GM12878 (cell line): ENCODE data around the gene PTK7. TPM values are rescaled to one million over a fixed set of nuclear protein-coding genes. Genes with fewer than 3 reads are reported as not detected.
A peak's percentile ranks its signal among the peaks of the same experiment; 100 is the strongest.

Source experiments
- ATAC-seq: fragments of 200-7000 bp; cut with Tn5 transposase; 3 replicates; pipeline ENCODE4 v1.9.1; 2020; ENCODE audit warnings: mild to moderate bottlenecking, moderate library complexity
- BruUV-seq: library from RNA; stranded (reverse); fragments of 400-500 nt; replicated peaks from 2 replicates; lab custom pipeline; 2021; lab: Mats Ljungman, UMichigan
- CTCF ChIA-PET: fragments of 300-600 bp; sonication (Branson Sonifier 250); formaldehyde crosslinking; extraction: SDS; loops from one replicate; lab custom pipeline; 2021; ENCODE audit warnings: inconsistent platforms; lab: Yijun Ruan, JAX
- POLR2A ChIA-PET: fragments of 350-600 bp; formaldehyde crosslinking; extraction: SDS; loops from one replicate; lab custom pipeline; 2021; ENCODE audit warnings: inconsistent platforms; lab: Charles Lee
- RAD21 ChIA-PET: fragments of 300-600 bp; sonication (Branson Sonifier 250); formaldehyde crosslinking; loops from one replicate; lab custom pipeline; 2023; ENCODE audit warnings: antibody characterized with exemption; ENCODE audit not compliant: unreplicated experiment; lab: Charles Lee
- SMC1A ChIA-PET: fragments of 300-600 bp; sonication (Branson Sonifier 250); formaldehyde crosslinking; loops from one replicate; lab custom pipeline; 2023; ENCODE audit not compliant: unreplicated experiment, uncharacterized antibody; lab: Charles Lee
- DNase-seq: peaks from one replicate; pipeline ENCODE4 v3.0.0-alpha.2; 2011; ENCODE audit warnings: low read depth, low spot score
- FAIRE-seq: peaks from 3 replicates; lab custom pipeline; 2011; peaks lifted over from hg19 to GRCh38; lab: Jason Lieb, UNC
- H2AFZ ChIP-seq: 2 replicates; pipeline ENCODE4 v1.6.0; 2011; ENCODE audit warnings: low read depth, low read length, control low read depth; ENCODE audit not compliant: control insufficient read depth
- H3K27ac ChIP-seq: 2 replicates; pipeline ENCODE4 v1.5.1; 2011; ENCODE audit warnings: control low read depth; ENCODE audit not compliant: control insufficient read depth, insufficient read depth
- H3K27me3 ChIP-seq, 2 experiments: replicated peaks in 1 of 2; 2 replicates each; pipeline versions ENCODE4 v1.6.0 to v1.6.1; 2011; ENCODE audit warnings: low read length in 1 of 2; ENCODE audit not compliant: control insufficient read depth in 2 of 2, insufficient read depth in 2 of 2
- H3K36me3 ChIP-seq, 2 experiments: 2 replicates each; pipeline ENCODE4 v1.5.1; 2011; ENCODE audit warnings: low read length in 1 of 2; ENCODE audit not compliant: control insufficient read depth in 2 of 2, insufficient read depth in 2 of 2
- H3K4me1 ChIP-seq: 2 replicates; pipeline ENCODE4 v1.6.1; 2011; ENCODE audit warnings: mild to moderate bottlenecking, low read length, moderate library complexity, mixed read lengths; ENCODE audit not compliant: control insufficient read depth, insufficient read depth
- H3K4me2 ChIP-seq: 2 replicates; pipeline ENCODE4 v1.6.0; 2011; ENCODE audit warnings: control low read depth; ENCODE audit not compliant: control insufficient read depth, insufficient read depth
- H3K4me3 ChIP-seq: fragments of 200-600 bp; sonication (generic); 2 replicates; pipeline ENCODE4 v1.5.1; 2016
- H3K79me2 ChIP-seq: 2 replicates; pipeline ENCODE4 v1.6.0; 2011; ENCODE audit warnings: low read length; ENCODE audit not compliant: control insufficient read depth, insufficient read depth
- H3K9ac ChIP-seq: 2 replicates; pipeline ENCODE4 v1.8.0; 2011; ENCODE audit warnings: low read length, control low read depth, mixed read lengths; ENCODE audit not compliant: control insufficient read depth, insufficient read depth
- H3K9me3 ChIP-seq: replicated peaks from 3 replicates; pipeline ENCODE4 v1.5.1; 2011; ENCODE audit warnings: mild to moderate bottlenecking, low read length; ENCODE audit not compliant: control insufficient read depth, insufficient read depth
- H4K20me1 ChIP-seq: 2 replicates; pipeline ENCODE4 v1.6.0; 2011; ENCODE audit not compliant: control insufficient read depth, insufficient read depth
- ATF2 ChIP-seq: IDR thresholded peaks from 2 replicates; pipeline ENCODE4 v1.6.1; 2012; ENCODE audit warnings: low read length, inconsistent platforms
- FOXM1 ChIP-seq: IDR thresholded peaks from 2 replicates; pipeline ENCODE4 v1.6.1; 2012; ENCODE audit warnings: low read depth, mild to moderate bottlenecking, inconsistent platforms, low read length, moderate library complexity
- JUNB ChIP-seq: IDR thresholded peaks from 2 replicates; pipeline ENCODE4 v1.6.1; 2016; ENCODE audit warnings: antibody characterized with exemption, mild to moderate bottlenecking
- LARP7 ChIP-seq: fragments of 450-650 bp; IDR thresholded peaks from 2 replicates; pipeline ENCODE4 v1.6.1; 2017; ENCODE audit warnings: mild to moderate bottlenecking
- MTA3 ChIP-seq: IDR thresholded peaks from 2 replicates; pipeline ENCODE4 v1.6.1; 2012; ENCODE audit warnings: low read length, inconsistent platforms, borderline replicate concordance
- MYC ChIP-seq: IDR thresholded peaks from 2 replicates; pipeline ENCODE4 v1.6.1; 2011; ENCODE audit warnings: mild to moderate bottlenecking, low read length, moderate library complexity, inconsistent platforms; ENCODE audit not compliant: insufficient read depth, insufficient replicate concordance, insufficient read length, severe bottlenecking
- NR2C1 ChIP-seq: fragments of 450-650 bp; IDR thresholded peaks from 2 replicates; pipeline ENCODE4 v1.6.1; 2017; ENCODE audit warnings: antibody characterized with exemption, mild to moderate bottlenecking, moderate library complexity
- NR2C2 ChIP-seq: IDR thresholded peaks from 2 replicates; pipeline ENCODE4 v1.6.1; 2011; ENCODE audit warnings: borderline replicate concordance, low read depth; ENCODE audit not compliant: control insufficient read depth, insufficient read length
- POU2F2 ChIP-seq: IDR thresholded peaks from 3 replicates; pipeline ENCODE4 v1.6.1; 2011; ENCODE audit warnings: low read depth, mild to moderate bottlenecking, low read length, borderline replicate concordance
- RCOR1 ChIP-seq: conservative IDR thresholded peaks from 2 replicates; pipeline ENCODE4 v1.6.1; 2012; ENCODE audit warnings: low read depth, low read length, improper control_type of control experiment
- TBL1XR1 ChIP-seq: IDR thresholded peaks from 2 replicates; pipeline ENCODE4 v1.6.1; 2012; ENCODE audit warnings: low read depth, low read length, improper control_type of control experiment
- ZBED1 ChIP-seq: IDR thresholded peaks from 2 replicates; pipeline ENCODE4 v1.6.1; 2016; ENCODE audit warnings: borderline replicate concordance
- ZNF622 ChIP-seq: fragments of 450-650 bp; IDR thresholded peaks from 2 replicates; pipeline ENCODE4 v1.6.1; 2017; ENCODE audit warnings: mild to moderate bottlenecking, inconsistent platforms
- WGBS: methylation state at CpG from one replicate; pipeline ENCODE4 v1.1.6; 2016; ENCODE audit warnings: low lambda C conversion rate; ENCODE audit not compliant: insufficient replicate concordance, insufficient coverage; ENCODE audit errors: missing lambda C conversion rate; 5-methylcytosine and 5-hydroxymethylcytosine counted together
- in situ Hi-C: fragments of 300-500 bp; cut with MboI; formaldehyde crosslinking; loops from 9 replicates; pipeline ENCODE4 v1.14.3; 2018; ENCODE audit warnings: mixed read lengths
- intact Hi-C: fragments of 100-400 bp; cut with micrococcal nuclease; formaldehyde crosslinking; loops from one replicate; pipeline ENCODE4 v1.14.2; 2022; ENCODE audit not compliant: unreplicated experiment
- polyA plus RNA-seq, 11 experiments: library from polyadenylated mRNA; depleted of rRNA in 4 of 11; unstranded in 6 of 11; stranded (reverse) in 5 of 11; fragments of >200 nt; fragmentation: Nextera tagmentation in 4 of 11; fragmentation: Illumina TruSeq in 1 of 11; extraction: Ambion mirVana in 4 of 11; extraction: Trizol in 1 of 11; gene quantifications; 1 replicate in 1 of 11; 2 replicates in 10 of 11; pipeline versions ENCODE4 v1.2.1 to v1.2.3, GENCODE V29; 2011 to 2016; ENCODE audit warnings: inconsistent platforms in 2 of 11, missing spikeins in 2 of 11, low read depth in 1 of 11
- total RNA-seq, 4 experiments: library from RNA; depleted of rRNA in 3 of 4; stranded (reverse); fragments of >200 nt in 3 of 4; fragmentation: Illumina TruSeq in 1 of 4; extraction: Trizol in 1 of 4; gene quantifications; 2 replicates each; pipeline versions ENCODE4 v1.2.1 to v1.2.3, GENCODE V29; 2013 to 2021

The PTK7 gene
- total and polyA plus RNA-seq, 10 of the 15 experiments (the other 5 are each of a cell fraction or from before 2014, with no cell fraction given) = 0.18 to 14.4 (median 3.3) TPM; not detected in 1

- 0 out of 2 replicates have a peak, but pooled peaks have one; percentile 29 for TF ChIP-seq TBL1XR1
- no peak; the same call in 1 of the 2 replicates for TF ChIP-seq FOXM1
- TF ChIP-seq POU2F2 = peak; percentile 88
- no peak for TF ChIP-seq MTA3
Observed at GRCh38 chr6:43174263-43175112, 98.4 kb downstream of the PTK7 start (continued).

- no peak for ATAC-seq
- H3K36me3 ChIP-seq = peaks cover 30 to 36% of the 10 kb centered on the region in 2 experiments
- POLR2A ChIA-PET = interaction anchor here (0.7 to 2.7 kb wide), 2 partner anchors 9 to 48 kb away, joined by 3 to 26 read pairs; no protein-coding TSS in a partner anchor
Observed at GRCh38 chr6:43175676-43176422, 99.7 kb downstream of the PTK7 start.

More at GRCh38 chr6:43175676-43176422, 99.7 kb downstream of the PTK7 start:
- FAIRE-seq (no peak), DNase-seq (no peak)
- Histone ChIP-seq H2AFZ (no peak overlapping the region), H3K4me3 (no peak overlapping the region), H3K27me3 (no peaks in the 10 kb centered on the region), H4K20me1 (peaks cover 6% of the 10 kb centered on the region; the same call in 1 of the 2 replicates), H3K9me3 (no peaks in the 10 kb centered on the region), H3K4me1 (peaks cover 26% of the 10 kb centered on the region), H3K9ac (no peak overlapping the region; the same call in 1 of the 2 replicates), H3K4me2 (peak overlapping the region; percentile 82), H3K79me2 (peaks cover 48% of the 10 kb centered on the region), H3K27ac (peak overlapping the region; percentile 67)
- intact Hi-C loops (loop anchor here (2.0 to 10.0 kb wide), 2 partner anchors 49 to 391 kb away; partner anchors contain the start of gene BICRAL), in situ Hi-C loops (no loop called here)
- CTCF ChIA-PET = interaction anchor here (1.0 to 2.4 kb wide), 3 partner anchors 32 to 88 kb away, joined by 3 to 9 read pairs (median 7); partner anchors contain the start of gene DNPH1
- RAD21 ChIA-PET = no interaction called here
- no peak for TF ChIP-seq NR2C1
- TF ChIP-seq LARP7 = no peak
- TF ChIP-seq ZBED1 = no peak
- no peak for TF ChIP-seq ATF2
- no peak for TF ChIP-seq JUNB
- TF ChIP-seq MYC = no peak
- TF ChIP-seq RCOR1 = no peak
- TF ChIP-seq ZNF622 = no peak
- TF ChIP-seq NR2C2 = no peak
- no TSS peak for BruUV-seq
- SMC1A ChIA-PET = interaction anchor here (0.6 to 2.8 kb wide), 2 partner anchors 51 to 90 kb away, joined by 3 to 8 read pairs; no protein-coding TSS in a partner anchor
- 96% methylated on average over 11 of the region's 11 CpGs for WGBS
